Keratinocyte (primary cell): ENCODE measurements around the gene TNS3. TPM values are rescaled to one million over a fixed set of nuclear protein-coding genes. Genes with fewer than 3 reads are reported as not detected.

Experiments
- DNase-seq: peaks from one replicate; pipeline ENCODE4 v3.0.0-alpha.2; 2011; ENCODE audit warnings: low read depth, missing footprints, low spot score
- FAIRE-seq: peaks from 2 replicates; lab custom pipeline; 2011; peaks lifted over from hg19 to GRCh38; lab: Jason Lieb, UNC
- H2AFZ ChIP-seq: 2 replicates; pipeline ENCODE4 v1.6.0; 2012; ENCODE audit warnings: low read length, control low read depth, inconsistent platforms; ENCODE audit not compliant: control insufficient read depth
- H3K27ac ChIP-seq: 2 replicates; pipeline ENCODE4 v1.5.1; 2011; ENCODE audit warnings: low read length; ENCODE audit not compliant: control insufficient read depth, insufficient read depth
- H3K27me3 ChIP-seq: 3 replicates; pipeline ENCODE4 v1.6.0; 2011; ENCODE audit warnings: low read length; ENCODE audit not compliant: control insufficient read depth, insufficient read depth; ENCODE audit errors: extremely low read depth
- H3K36me3 ChIP-seq, 2 experiments: 2 replicates in 1 of 2; 3 replicates in 1 of 2; pipeline ENCODE4 v1.5.1; 2011; ENCODE audit warnings: low read length in 2 of 2, mild to moderate bottlenecking in 1 of 2; ENCODE audit not compliant: control insufficient read depth in 2 of 2, insufficient read depth in 2 of 2; ENCODE audit errors: extremely low read depth in 1 of 2
- H3K4me1 ChIP-seq: 3 replicates; pipeline ENCODE4 v1.5.1; 2011; ENCODE audit warnings: low read length; ENCODE audit not compliant: control insufficient read depth, insufficient read depth; ENCODE audit errors: extremely low read depth
- H3K4me2 ChIP-seq: 3 replicates; pipeline ENCODE4 v1.6.0; 2011; ENCODE audit warnings: low read depth, low read length; ENCODE audit not compliant: control insufficient read depth, insufficient read depth; ENCODE audit errors: extremely low read depth
- H3K4me3 ChIP-seq, 3 experiments: fragments of 200-600 bp in 1 of 3; sonication (generic) in 1 of 3; 2 replicates in 2 of 3; 3 replicates in 1 of 3; pipeline ENCODE4 v1.5.1; 2011 to 2016; ENCODE audit warnings: low read length in 3 of 3, mild to moderate bottlenecking in 3 of 3, control low read depth in 2 of 3, inconsistent platforms in 1 of 3, low read depth in 1 of 3, mixed read lengths in 1 of 3, mixed run types in 1 of 3, moderate library complexity in 1 of 3; ENCODE audit not compliant: control insufficient read depth in 2 of 3, insufficient read depth in 2 of 3; ENCODE audit errors: extremely low read depth in 1 of 3
- H3K79me2 ChIP-seq: 2 replicates; pipeline ENCODE4 v1.6.0; 2012; ENCODE audit warnings: low read length; ENCODE audit not compliant: control insufficient read depth, insufficient read depth
- H3K9ac ChIP-seq: 3 replicates; pipeline ENCODE4 v1.6.0; 2011; ENCODE audit warnings: low read length; ENCODE audit not compliant: control insufficient read depth, insufficient read depth; ENCODE audit errors: extremely low read depth
- H3K9me1 ChIP-seq: 3 replicates; pipeline ENCODE4 v1.6.0; 2011; ENCODE audit warnings: low read length; ENCODE audit not compliant: control insufficient read depth, insufficient read depth; ENCODE audit errors: extremely low read depth
- H3K9me3 ChIP-seq: 2 replicates; pipeline ENCODE4 v1.5.1; 2012; ENCODE audit warnings: low read depth, low read length; ENCODE audit not compliant: control insufficient read depth
- H4K20me1 ChIP-seq: 3 replicates; pipeline ENCODE4 v1.6.0; 2011; ENCODE audit warnings: low read length; ENCODE audit not compliant: control insufficient read depth, insufficient read depth; ENCODE audit errors: extremely low read depth
- CTCF ChIP-seq, 3 experiments: IDR thresholded peaks in 1 of 3; conservative IDR thresholded peaks in 1 of 3; optimal IDR thresholded peaks in 1 of 3; 2 replicates in 2 of 3; 3 replicates in 1 of 3; pipeline versions ENCODE3 to v1.5.1; 2011; ENCODE audit warnings: low read length in 3 of 3, mild to moderate bottlenecking in 3 of 3, moderate library complexity in 2 of 3, control low read depth in 1 of 3, inconsistent platforms in 1 of 3; ENCODE audit not compliant: insufficient read depth in 2 of 3; ENCODE audit errors: extremely low read depth in 1 of 3
- EZH2 ChIP-seq: IDR thresholded peaks from one replicate; pipeline ENCODE4 v1.6.1; 2012; ENCODE audit warnings: inconsistent platforms, mild to moderate bottlenecking, low read length, moderate library complexity
- dilution Hi-C: fragments of 300-500 bp; cut with MboI; formaldehyde crosslinking; loops from one replicate; pipeline ENCODE4 v1.7.0; 2020; ENCODE audit warnings: low sequenced_read_pairs; ENCODE audit not compliant: extremely low pct_ligation_motif_present
- polyA plus RNA-seq, 5 experiments: library from polyadenylated mRNA; depleted of rRNA in 3 of 5; stranded (reverse) in 3 of 5; stranded (forward) in 1 of 5; unstranded in 1 of 5; fragments of >200 nt; gene quantifications; 1 replicate in 1 of 5; 2 replicates in 3 of 5; 3 replicates in 1 of 5; pipeline versions ENCODE4 v1.2.1 to v1.2.3, GENCODE V29; 2011 to 2012; ENCODE audit warnings: missing spikeins in 2 of 5, low read depth in 1 of 5, low replicate concordance in 1 of 5

TNS3 gene
- polyA plus RNA-seq, 1 donor (not counting 4 experiments of a cell fraction or from before 2014, with no cell fraction given): 3.9 TPM

GRCh38 chr7:47383696-47384445 is 198.0 kb downstream of the TNS3 start:
- no peak overlapping the region for H2AFZ ChIP-seq
- no peaks in the 10 kb centered on the region for H4K20me1 ChIP-seq
- H3K27me3 ChIP-seq: peaks cover 9% of the 10 kb centered on the region
- no peaks in the 10 kb centered on the region for H3K9me3 ChIP-seq
- TF ChIP-seq EZH2 (no peak), CTCF (optimal IDR thresholded peaks at IDR 0.05 in 1 of 3, IDR thresholded peaks at IDR 0.05 in 1 of 3, conservative IDR thresholded peaks at IDR 0.05 in 1 of 3; ENCODE audit: extremely low read depth in 1 of 3, insufficient read depth in 2 of 3, low read length in 3 of 3) (no peak)
- no peaks in the 10 kb centered on the region for H3K36me3 ChIP-seq
- H3K4me2 ChIP-seq: no peak overlapping the region
- no peak overlapping the region for H3K27ac ChIP-seq
- no peak overlapping the region for H3K9ac ChIP-seq
- DNase-seq: no peak
- H3K4me3 ChIP-seq: no peak overlapping the region
- H3K79me2 ChIP-seq: no peaks in the 10 kb centered on the region
- dilution Hi-C loops: no loop called here
- no peaks in the 10 kb centered on the region for H3K9me1 ChIP-seq
- no peak for FAIRE-seq
- H3K4me1 ChIP-seq: peaks cover 19% of the 10 kb centered on the region

DNA sequence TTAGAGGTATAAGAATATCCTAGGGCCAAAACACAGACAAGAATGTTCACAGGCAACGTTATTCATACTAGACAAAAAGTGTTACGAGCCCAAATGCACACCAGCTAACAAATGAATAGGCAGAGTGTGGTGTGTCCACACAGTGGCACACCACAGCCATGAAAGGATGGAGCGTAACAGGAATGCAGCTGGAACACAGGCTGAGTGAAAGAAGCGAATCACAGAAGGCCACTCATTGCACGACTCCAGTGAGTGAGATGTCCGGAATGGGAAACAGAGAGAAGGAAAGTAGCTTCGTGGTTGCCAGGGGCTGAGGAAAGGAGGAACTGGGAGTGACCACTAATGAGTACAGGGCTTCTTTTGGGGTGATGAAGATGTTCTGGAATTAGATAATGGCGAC is 198.8 kb downstream of the TNS3 start:
- no peaks in the 10 kb centered on the region for H3K36me3 ChIP-seq
- no peaks in the 10 kb centered on the region for H3K79me2 ChIP-seq
- H3K4me1 ChIP-seq: peaks cover 19% of the 10 kb centered on the region
- H3K9me1 ChIP-seq: no peaks in the 10 kb centered on the region
- H3K27me3 ChIP-seq: peaks cover 11% of the 10 kb centered on the region
- no peak overlapping the region for H3K9ac ChIP-seq
- no peak overlapping the region for H2AFZ ChIP-seq
- no peak overlapping the region for H3K27ac ChIP-seq
- DNase-seq (no peak), FAIRE-seq (no peak)
- TF ChIP-seq EZH2 (no peak), CTCF (optimal IDR thresholded peaks at IDR 0.05 in 1 of 3, IDR thresholded peaks at IDR 0.05 in 1 of 3, conservative IDR thresholded peaks at IDR 0.05 in 1 of 3; ENCODE audit: extremely low read depth in 1 of 3, insufficient read depth in 2 of 3, low read length in 3 of 3) (no peak)
- H4K20me1 ChIP-seq: no peaks in the 10 kb centered on the region
- no peak overlapping the region for H3K4me3 ChIP-seq
- H3K4me2 ChIP-seq: no peak overlapping the region
- H3K9me3 ChIP-seq: no peaks in the 10 kb centered on the region
- dilution Hi-C loops: no loop called here
